DMS53 (cell line): ENCODE measurements around the gene HEATR5B.
"Not testable (repeated sequence)": the region's sequence is repeated elsewhere in the genome, so short reads cannot be mapped to it uniquely, and the experiment has no call there.

ENCODE experiments used
- DNase-seq: peaks from one replicate; lab custom pipeline; 2025; lab: John Stamatoyannopoulos, UW

The HEATR5B gene

DNA sequence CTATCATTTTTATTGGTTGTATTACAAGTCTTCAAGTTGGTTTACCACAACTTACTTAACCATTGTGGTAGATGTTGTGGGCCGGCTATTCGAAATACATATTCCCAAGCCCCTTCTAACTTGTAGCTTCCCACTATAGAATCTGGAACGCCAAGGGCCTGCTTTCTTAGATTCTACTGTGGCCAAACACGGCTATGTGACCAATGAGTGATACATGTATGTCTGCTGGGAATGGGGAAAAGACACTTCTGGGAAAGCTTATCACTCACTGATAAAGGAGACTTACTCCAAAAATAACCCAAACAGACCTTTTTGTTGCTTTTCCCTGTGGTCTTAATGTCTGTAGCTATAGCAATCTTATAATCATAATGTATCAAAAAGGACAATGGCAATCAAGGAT lies 142.3 kb downstream of the HEATR5B start:
- no peak for DNase-seq

DNA sequence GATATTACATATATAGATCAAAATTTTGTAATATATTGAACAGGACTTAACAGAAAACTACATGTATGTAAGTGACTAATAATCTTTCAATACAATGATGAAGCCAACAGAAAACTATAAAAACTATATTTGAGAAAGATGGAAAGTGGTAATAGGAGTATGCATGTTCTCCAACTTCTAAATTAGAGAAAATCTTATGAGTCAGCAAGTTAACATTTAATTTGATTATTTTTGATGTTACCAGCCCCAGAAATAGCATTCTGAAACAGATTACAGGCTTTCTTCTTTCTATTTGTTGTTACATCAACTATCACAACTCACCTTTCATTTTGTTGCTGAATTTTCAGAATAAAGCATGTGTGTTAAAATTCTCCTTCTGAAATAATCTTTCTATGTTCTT lies 147.6 kb downstream of the HEATR5B start:
- DNase-seq, result not testable (repeated sequence)

DNA sequence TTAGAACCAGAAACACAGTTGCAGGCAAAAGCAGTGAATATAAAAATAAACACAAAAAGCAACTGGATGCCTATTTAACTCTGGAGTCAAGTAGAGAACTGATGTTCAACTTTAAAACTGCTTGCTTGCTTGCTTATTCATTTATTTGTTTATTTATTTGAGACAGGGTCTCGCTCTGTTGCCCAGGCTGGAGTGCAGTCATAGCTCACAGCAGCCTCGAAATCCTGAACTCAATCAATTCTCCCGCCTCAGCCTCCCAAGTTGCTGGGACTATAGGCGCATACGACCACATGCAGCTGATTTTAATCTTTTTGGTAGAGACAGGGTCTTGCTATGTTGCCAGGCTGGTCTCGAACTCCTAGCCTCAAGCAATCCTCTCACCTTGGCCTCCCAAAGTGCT lies 152.5 kb downstream of the HEATR5B start:
- not testable (repeated sequence) for DNase-seq
